PC-3 (cell line): Measurements from ENCODE around the gene EHBP1.

Source experiments
- EZH2 ChIP-seq: fragments of 300-600 bp; sonication (generic); IDR thresholded peaks from one replicate; pipeline ENCODE4 v1.6.1; 2017; ENCODE audit warnings: antibody characterized with exemption, mild to moderate bottlenecking, low read length; ENCODE audit not compliant: unreplicated experiment
- TF ChIP-seq, protein P1 (sequence below): fragments of 300-600 bp; sonication (generic); conservative IDR thresholded peaks from 2 replicates; pipeline ENCODE4 v1.5.1; 2017; ENCODE audit warnings: antibody characterized with exemption, low read depth, mild to moderate bottlenecking, low read length

- TF ChIP-seq, protein P1, sequence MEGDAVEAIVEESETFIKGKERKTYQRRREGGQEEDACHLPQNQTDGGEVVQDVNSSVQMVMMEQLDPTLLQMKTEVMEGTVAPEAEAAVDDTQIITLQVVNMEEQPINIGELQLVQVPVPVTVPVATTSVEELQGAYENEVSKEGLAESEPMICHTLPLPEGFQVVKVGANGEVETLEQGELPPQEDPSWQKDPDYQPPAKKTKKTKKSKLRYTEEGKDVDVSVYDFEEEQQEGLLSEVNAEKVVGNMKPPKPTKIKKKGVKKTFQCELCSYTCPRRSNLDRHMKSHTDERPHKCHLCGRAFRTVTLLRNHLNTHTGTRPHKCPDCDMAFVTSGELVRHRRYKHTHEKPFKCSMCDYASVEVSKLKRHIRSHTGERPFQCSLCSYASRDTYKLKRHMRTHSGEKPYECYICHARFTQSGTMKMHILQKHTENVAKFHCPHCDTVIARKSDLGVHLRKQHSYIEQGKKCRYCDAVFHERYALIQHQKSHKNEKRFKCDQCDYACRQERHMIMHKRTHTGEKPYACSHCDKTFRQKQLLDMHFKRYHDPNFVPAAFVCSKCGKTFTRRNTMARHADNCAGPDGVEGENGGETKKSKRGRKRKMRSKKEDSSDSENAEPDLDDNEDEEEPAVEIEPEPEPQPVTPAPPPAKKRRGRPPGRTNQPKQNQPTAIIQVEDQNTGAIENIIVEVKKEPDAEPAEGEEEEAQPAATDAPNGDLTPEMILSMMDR, result no peak
- no peak for TF ChIP-seq EZH2
Observed at GRCh38 chr2:63035660-63036059, 330.1 kb downstream of the EHBP1 start.
